GM12872 (cell line): ENCODE measurements around the gene TSPAN18.

ENCODE experiments used
- CTCF ChIP-seq: IDR thresholded peaks from 3 replicates; pipeline ENCODE4 v1.5.1; 2011; ENCODE audit warnings: low read depth, mild to moderate bottlenecking, low read length, moderate library complexity; ENCODE audit not compliant: insufficient read depth

Gene TSPAN18

DNA sequence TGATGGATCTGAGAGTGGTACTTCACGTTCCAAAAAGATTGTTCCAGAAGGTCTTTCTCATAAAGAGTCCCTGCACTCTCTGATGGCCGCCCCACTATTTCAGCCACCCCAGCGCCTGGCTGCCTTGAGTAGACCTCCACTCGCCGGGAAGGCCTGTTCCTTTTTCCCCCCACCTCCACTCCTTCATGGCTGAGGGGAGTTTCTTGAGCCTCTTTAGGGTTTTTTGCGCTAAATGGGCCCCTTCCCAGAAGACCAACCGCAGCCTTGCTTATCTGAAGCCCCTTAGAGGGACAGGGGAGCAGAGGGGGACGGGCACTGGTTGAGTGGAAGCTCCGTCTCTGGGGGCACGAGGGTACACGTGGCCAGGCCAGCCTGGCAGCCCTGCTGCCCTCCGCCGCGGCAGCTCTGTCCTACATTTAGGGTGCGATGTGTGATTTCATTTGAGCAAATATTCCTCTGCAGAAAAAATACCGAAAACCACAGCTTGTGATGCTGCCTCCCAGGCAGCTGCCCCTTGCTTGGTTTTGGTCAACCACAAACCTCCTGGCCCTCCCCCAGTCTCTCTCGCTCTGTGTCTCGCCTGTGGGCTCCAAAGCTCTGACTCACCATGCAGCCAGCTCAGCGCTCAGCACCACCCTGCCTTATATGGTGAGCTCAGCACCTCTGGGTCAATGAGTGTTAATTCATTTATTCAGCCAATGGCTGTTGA is 135.2 kb downstream of the TSPAN18 start:
- no peak for TF ChIP-seq CTCF

GRCh38 chr11:44862558-44863101 is 135.9 kb downstream of the TSPAN18 start:
- no peak for TF ChIP-seq CTCF

DNA sequence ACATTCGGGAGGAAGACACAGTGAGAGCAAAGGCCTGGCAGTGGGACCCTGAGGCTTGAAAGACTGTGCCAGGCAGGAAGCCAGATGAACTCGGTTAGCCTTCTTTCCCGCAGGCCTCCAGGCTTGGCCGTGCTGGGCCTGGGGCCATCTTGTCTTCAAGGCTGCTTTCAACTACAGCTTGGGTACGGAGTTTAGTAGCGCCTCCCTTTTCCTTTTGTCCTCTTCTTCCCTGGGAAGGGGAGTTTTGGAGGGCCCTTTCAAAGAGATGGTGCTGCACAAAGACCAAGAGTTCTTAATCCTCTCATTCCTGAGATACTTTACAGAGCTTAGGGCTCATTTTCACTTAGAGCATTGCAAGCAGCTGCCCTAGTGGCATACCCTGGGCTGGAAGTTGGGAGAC is 136.5 kb downstream of the TSPAN18 start:
- TF ChIP-seq CTCF, result no peak

- no peak for TF ChIP-seq CTCF
Measured at GRCh38 chr11:44865866-44866272, 139.1 kb downstream of the TSPAN18 start.

- TF ChIP-seq CTCF, result no peak
Measured at GRCh38 chr11:44866286-44866685, 139.5 kb downstream of the TSPAN18 start.

DNA sequence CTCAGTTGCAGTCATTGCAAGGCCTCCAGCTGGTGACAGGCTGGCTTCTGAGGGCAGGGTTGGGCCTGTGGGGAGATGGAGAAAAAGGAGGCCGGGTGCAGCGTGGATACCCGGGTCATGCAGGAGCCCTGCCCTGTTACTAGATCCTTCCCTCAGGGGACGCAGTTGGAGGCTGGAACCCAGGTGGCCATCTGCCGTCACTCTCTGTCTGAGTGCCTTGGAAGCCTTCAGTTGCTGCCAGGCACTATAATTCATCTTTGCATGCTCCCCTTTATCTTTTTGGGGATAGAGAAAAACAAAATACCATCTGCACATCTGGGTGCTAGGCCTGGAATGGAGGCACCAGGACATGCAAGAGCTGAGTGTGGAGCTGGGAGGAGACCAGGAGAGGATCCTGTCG is 141.3 kb downstream of the TSPAN18 start:
- TF ChIP-seq CTCF, result no peak

GRCh38 chr11:44868455-44869421 is 142.0 kb downstream of the TSPAN18 start:
- no peak for TF ChIP-seq CTCF
